ENCODE data around the gene TAB2. TPM values are rescaled to one million over a fixed set of nuclear protein-coding genes. Genes with fewer than 3 reads are reported as not detected.

The TAB2 gene
- total and polyA plus RNA-seq, 2 donors (not counting 3 experiments of a cell fraction or from before 2014, with no cell fraction given) = 26.0 to 37.4 TPM

GRCh38 chr6:149303468-149303867, 14.0 kb upstream of the TAB2 start:
- Histone ChIP-seq H4K20me1 (replicated peaks; ENCODE audit: control insufficient read depth, extremely low read depth, insufficient read depth, low read length) (no peaks in the 10 kb centered on the region), H3K9me3 (replicated peaks; ENCODE audit: control insufficient read depth, insufficient read depth, low read length) (no peaks in the 10 kb centered on the region), H3K9me1 (replicated peaks; ENCODE audit: control insufficient read depth, extremely low read depth, insufficient read depth, low read length) (peaks cover 2% of the 10 kb centered on the region), H3K36me3 (ENCODE audit: control insufficient read depth in 2 of 2, extremely low read depth in 1 of 2, insufficient read depth in 2 of 2, low read length in 2 of 2) (no peaks in the 10 kb centered on the region), H2AFZ (ENCODE audit: low read depth, low read length) (no peak overlapping the region), H3K27me3 (ENCODE audit: control insufficient read depth in 2 of 2, insufficient read depth in 2 of 2, low read length in 2 of 2) (peaks cover 9 to 13% of the 10 kb centered on the region in 2 experiments), H3K79me2 (ENCODE audit: control insufficient read depth, insufficient read depth, low read length) (no peaks in the 10 kb centered on the region), H3K4me3 (replicated peaks in 1 of 3; ENCODE audit: insufficient read depth in 1 of 3, low read depth in 1 of 3, low read length in 3 of 3) (no peak overlapping the region), H3K4me2 (ENCODE audit: insufficient read depth, low read length) (no peak overlapping the region), H3K4me1 (ENCODE audit: control insufficient read depth, extremely low read depth, insufficient read depth, low read length) (no peaks in the 10 kb centered on the region), H3K27ac (ENCODE audit: insufficient read depth, low read depth, low read length) (no peak overlapping the region), H3K9ac (replicated peaks; ENCODE audit: extremely low read depth, insufficient read depth, low read length) (no peak overlapping the region)
- BruUV-seq (replicated peaks) = no TSS peak
- no peak for TF ChIP-seq MAX (IDR thresholded peaks at IDR 0.05; ENCODE audit: insufficient read depth, insufficient read length)
- TF ChIP-seq EZH2 (IDR thresholded peaks at IDR 0.05; ENCODE audit: borderline replicate concordance, low read depth, low read length, severe bottlenecking) = no peak
- no peak for DNase-seq (ENCODE audit: low read depth, low spot score)
- POLR2A ChIA-PET = no interaction called here
- CTCF ChIA-PET = interaction anchor here (2.4 kb wide), 1 partner anchor 128 kb away, joined by 5 read pairs; no protein-coding TSS in a partner anchor
- intact Hi-C loops (cut with micrococcal nuclease) = no loop called here
- FAIRE-seq = no peak
- dilution Hi-C loops (cut with MboI; ENCODE audit: extremely low pct_ligation_motif_present, low sequenced_read_pairs) = no loop called here

- H3K79me2 ChIP-seq (ENCODE audit: control insufficient read depth, insufficient read depth, low read length) = no peaks in the 10 kb centered on the region
- no peaks in the 10 kb centered on the region for H3K36me3 ChIP-seq (ENCODE audit: control insufficient read depth in 2 of 2, extremely low read depth in 1 of 2, insufficient read depth in 2 of 2, low read length in 2 of 2)
- no peak for FAIRE-seq
- BruUV-seq (replicated peaks) = no TSS peak
- H3K9ac ChIP-seq (replicated peaks; ENCODE audit: extremely low read depth, insufficient read depth, low read length) = no peak overlapping the region
- peaks cover 9 to 13% of the 10 kb centered on the region in 2 experiments for H3K27me3 ChIP-seq (ENCODE audit: control insufficient read depth in 2 of 2, insufficient read depth in 2 of 2, low read length in 2 of 2)
- H2AFZ ChIP-seq (ENCODE audit: low read depth, low read length) = no peak overlapping the region
- no peaks in the 10 kb centered on the region for H4K20me1 ChIP-seq (replicated peaks; ENCODE audit: control insufficient read depth, extremely low read depth, insufficient read depth, low read length)
- H3K9me1 ChIP-seq (replicated peaks; ENCODE audit: control insufficient read depth, extremely low read depth, insufficient read depth, low read length) = no peaks in the 10 kb centered on the region
- no peaks in the 10 kb centered on the region for H3K9me3 ChIP-seq (replicated peaks; ENCODE audit: control insufficient read depth, insufficient read depth, low read length)
- POLR2A ChIA-PET = no interaction called here
- intact Hi-C loops (cut with micrococcal nuclease) (no loop called here), dilution Hi-C loops (cut with MboI; ENCODE audit: extremely low pct_ligation_motif_present, low sequenced_read_pairs) (no loop called here)
- no peak overlapping the region for H3K4me2 ChIP-seq (ENCODE audit: insufficient read depth, low read length)
- H3K27ac ChIP-seq (ENCODE audit: insufficient read depth, low read depth, low read length) = no peak overlapping the region
- TF ChIP-seq POLR2AphosphoS5 (IDR thresholded peaks at IDR 0.05; ENCODE audit: insufficient read depth, low read depth, low read length) (no peak), MYC (IDR thresholded peaks at IDR 0.05; ENCODE audit: low read depth, low read length) (no peak), MAX (IDR thresholded peaks at IDR 0.05; ENCODE audit: insufficient read depth, insufficient read length) (no peak), EZH2 (IDR thresholded peaks at IDR 0.05; ENCODE audit: borderline replicate concordance, low read depth, low read length, severe bottlenecking) (no peak), FOS (IDR thresholded peaks at IDR 0.05; ENCODE audit: borderline replicate concordance, insufficient read depth, low read length) (no peak), CTCF (IDR thresholded peaks at IDR 0.05; ENCODE audit: extremely low read depth in 1 of 2, insufficient read depth in 1 of 2, low read depth in 1 of 2, low read length in 2 of 2) (no peak), POLR2A (IDR thresholded peaks at IDR 0.05; ENCODE audit: low read depth, low read length) (no peak), JUN (IDR thresholded peaks at IDR 0.05; ENCODE audit: borderline replicate concordance, insufficient read depth, insufficient read length, low read depth) (no peak), GATA2 (IDR thresholded peaks at IDR 0.05; ENCODE audit: insufficient read depth, insufficient read length, low read depth, low read length) (no peak)
- H3K4me3 ChIP-seq (replicated peaks in 1 of 3; ENCODE audit: insufficient read depth in 1 of 3, low read depth in 1 of 3, low read length in 3 of 3) = no peak overlapping the region
- DNase-seq (ENCODE audit: low read depth, low spot score) = no peak
- CTCF ChIA-PET = no interaction called here
- no peaks in the 10 kb centered on the region for H3K4me1 ChIP-seq (ENCODE audit: control insufficient read depth, extremely low read depth, insufficient read depth, low read length)
These were observed 12.1 kb upstream of the TAB2 start for GRCh38 chr6:149305372-149305771.

Data from endothelial cell of umbilical vein (primary cell).